GM11168 (cell line): Measurements from ENCODE around the gene AGPS.

ENCODE experiments used
- in situ Hi-C: fragments of 300-500 bp; cut with MboI; formaldehyde crosslinking; loops from one replicate; pipeline ENCODE4 v1.12.0; 2022; ENCODE audit warnings: low sequenced_read_pairs; ENCODE audit not compliant: unreplicated experiment

The AGPS gene

GRCh38 chr2:177543007-177543760 is 150.6 kb downstream of the AGPS start:
- in situ Hi-C loops: no loop called here

- in situ Hi-C loops: no loop called here
Measured at GRCh38 chr2:177545143-177545542, 152.6 kb downstream of the AGPS start.

DNA sequence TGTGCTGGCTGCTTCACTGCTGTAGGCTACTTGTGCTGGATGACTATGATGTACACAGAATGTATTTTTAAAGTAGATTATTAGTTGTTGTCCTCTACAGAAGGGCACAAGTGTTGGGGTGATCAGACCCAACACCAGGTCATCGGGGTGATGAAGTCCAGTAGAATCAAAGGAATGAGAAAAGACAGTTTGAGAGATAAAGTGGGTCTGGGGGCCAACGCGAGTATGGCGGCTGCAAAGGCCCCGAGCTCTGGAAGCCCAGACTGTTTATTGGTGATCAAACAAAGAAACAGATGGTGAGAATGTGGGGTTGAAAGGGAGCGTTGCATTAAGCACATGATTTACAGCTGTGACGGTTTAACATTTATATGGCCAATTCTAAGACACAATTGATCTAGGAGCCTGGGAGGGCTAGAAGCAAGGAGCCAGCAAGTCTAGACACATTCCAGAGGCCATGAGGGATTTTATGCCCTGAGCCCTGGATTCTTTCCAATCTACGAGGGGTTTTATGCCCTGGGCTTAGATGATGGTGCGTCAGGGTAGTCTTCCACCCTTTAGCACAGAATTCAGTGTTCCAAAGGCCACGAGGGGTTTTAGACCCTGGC is 153.5 kb downstream of the AGPS start:
- in situ Hi-C loops: no loop called here

DNA sequence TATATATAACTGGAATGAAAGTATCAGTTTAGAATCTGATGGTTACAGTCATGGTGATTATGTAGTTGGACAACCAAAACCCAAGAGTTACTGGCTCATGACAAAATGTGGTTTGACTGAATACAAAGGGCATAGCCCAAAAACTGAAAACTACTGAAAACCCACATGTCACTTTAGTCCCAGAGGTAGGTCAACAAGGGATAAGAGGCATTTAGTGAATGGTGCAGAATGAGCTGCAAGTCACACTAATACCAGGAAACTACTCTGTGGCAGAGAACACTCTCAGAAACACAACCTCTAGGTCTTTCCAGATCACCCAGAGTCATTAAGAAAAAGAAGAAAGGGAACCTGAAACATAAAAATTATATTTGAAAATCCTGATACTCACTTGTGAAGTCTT is 154.5 kb downstream of the AGPS start:
- in situ Hi-C loops: no loop called here

DNA sequence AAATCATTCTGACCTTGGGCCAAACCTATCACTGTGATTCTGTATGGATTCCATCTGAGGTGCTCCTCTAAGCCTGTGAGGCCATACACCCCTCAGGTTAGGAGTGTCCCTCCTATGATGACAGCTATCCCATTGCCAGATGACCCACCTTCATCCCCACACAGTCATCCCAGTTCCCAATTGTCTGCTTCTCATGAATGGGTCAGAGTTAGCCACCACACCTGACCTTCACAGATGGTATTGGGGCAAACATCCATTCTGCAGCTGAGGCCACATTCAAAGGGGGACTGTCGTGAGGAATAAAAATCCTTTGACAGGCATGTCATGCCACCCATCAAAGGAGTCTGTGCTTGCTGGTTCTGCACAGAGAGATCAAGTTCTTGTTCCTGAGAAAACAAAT is 155.2 kb downstream of the AGPS start:
- in situ Hi-C loops: no loop called here

DNA sequence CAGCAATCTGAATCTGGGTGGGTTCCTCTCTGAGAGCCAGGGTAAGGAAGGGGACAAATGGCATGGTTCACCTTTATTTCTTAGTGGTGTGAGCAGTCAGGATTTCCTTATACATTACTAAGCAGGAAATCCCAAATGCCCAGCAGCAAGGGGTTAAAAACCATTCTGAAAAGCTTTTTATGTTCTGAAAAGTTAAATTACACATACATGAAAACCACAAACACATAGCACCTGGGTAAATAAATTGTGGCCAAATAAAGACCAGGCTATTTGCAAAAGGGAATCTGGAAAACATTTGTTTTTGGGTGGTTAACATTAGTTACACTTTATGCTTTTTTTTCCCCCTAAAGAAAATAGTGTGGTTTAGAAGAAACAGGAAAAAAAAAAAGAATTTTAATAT is 156.1 kb downstream of the AGPS start:
- in situ Hi-C loops: no loop called here

- in situ Hi-C loops: no loop called here
Measured at GRCh38 chr2:177549171-177549570, 156.6 kb downstream of the AGPS start.

- in situ Hi-C loops: loop anchor here (5.0 kb wide), 1 partner anchor 67 kb away; a partner anchor contains a TSS
Measured at GRCh38 chr2:177550264-177551200, 158.0 kb downstream of the AGPS start.

- in situ Hi-C loops: loop anchor here (5.0 kb wide), 1 partner anchor 66 kb away; a partner anchor contains a TSS
Measured at GRCh38 chr2:177551360-177551759, 158.8 kb downstream of the AGPS start.

GRCh38 chr2:177551989-177552421 is 159.4 kb downstream of the AGPS start:
- in situ Hi-C loops: loop anchor here (5.0 kb wide), 1 partner anchor 65 kb away; a partner anchor contains a TSS

- in situ Hi-C loops: loop anchor here (5.0 kb wide), 1 partner anchor 65 kb away; a partner anchor contains a TSS
Measured at GRCh38 chr2:177552422-177553175, 160.0 kb downstream of the AGPS start.

DNA sequence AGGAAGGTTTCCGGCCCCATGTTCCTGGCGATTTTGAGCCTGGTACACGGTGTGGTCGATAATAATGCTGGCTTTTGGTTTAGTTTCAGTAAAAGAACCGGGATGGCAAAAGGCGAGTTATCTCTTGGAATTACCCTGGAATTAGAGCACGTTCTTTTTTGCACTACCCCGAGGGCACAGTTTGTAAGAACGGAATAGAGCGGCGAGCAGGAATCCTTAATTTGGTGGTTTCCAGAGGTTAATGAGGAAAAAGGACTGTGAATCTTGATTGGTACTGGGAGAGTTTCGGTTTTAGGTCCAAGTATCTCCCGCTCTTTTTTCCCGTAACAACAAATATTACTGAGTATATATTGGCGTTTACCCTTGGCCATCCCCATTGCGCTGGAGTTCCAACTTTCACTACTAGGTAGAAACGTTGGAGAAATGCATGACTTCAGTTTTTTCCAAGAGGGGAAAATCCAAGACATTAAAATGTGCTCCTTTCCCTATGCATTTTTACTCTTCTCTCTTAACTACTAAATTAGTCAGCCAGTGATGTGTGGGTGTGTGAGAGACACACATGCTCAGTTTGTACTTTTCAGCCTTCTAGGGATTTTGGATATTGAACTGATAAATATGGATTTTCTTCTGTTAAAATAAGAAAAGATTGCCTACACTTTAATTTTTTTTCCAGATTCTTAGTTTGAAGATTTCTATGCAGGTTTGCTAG is 160.8 kb downstream of the AGPS start:
- in situ Hi-C loops: loop anchor here (5.0 kb wide), 1 partner anchor 64 kb away; a partner anchor contains a TSS

- in situ Hi-C loops: loop anchor here (5.0 kb wide), 1 partner anchor 63 kb away; a partner anchor contains a TSS
Measured at GRCh38 chr2:177554365-177554764, 161.8 kb downstream of the AGPS start.

DNA sequence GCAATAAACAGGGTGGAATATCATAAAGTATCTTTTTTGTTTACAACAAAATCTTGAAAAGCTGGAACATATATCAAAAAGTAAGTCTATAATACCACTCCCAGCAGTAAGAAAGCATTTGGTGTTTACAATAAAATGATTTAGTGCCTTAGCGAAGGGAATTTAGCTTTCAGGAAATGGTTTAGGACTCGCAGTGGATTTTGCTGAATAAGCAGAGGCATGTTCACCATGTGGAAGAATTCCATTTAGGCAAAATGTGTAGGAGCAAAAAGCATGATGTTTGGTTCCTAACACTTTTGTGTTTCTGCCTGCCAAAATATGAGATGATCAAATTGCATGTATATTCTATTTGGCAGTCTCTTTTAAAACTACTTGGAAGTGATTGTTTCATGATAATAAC is 163.6 kb downstream of the AGPS start:
- in situ Hi-C loops: no loop called here

DNA sequence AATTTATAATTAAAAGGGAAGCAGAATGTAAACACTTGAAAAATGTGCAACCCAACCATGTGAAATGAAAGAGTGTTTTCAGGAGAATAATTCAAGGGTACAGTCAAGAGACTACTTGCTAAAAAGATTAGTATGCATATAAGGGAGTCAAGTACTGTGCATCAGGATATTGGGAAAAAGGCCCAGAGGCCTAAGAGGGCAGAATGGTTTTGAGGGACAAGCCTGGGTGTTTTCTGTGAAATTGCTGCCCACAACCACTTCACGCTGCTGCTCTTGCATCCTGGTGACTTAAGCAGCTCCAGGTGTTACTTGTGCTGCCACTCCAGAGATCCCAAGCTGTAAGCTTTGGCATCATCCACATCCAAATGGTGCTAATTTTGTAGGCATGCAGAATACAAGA is 165.2 kb downstream of the AGPS start:
- in situ Hi-C loops: no loop called here

- in situ Hi-C loops: no loop called here
Measured at GRCh38 chr2:177559638-177560037, 167.1 kb downstream of the AGPS start.

DNA sequence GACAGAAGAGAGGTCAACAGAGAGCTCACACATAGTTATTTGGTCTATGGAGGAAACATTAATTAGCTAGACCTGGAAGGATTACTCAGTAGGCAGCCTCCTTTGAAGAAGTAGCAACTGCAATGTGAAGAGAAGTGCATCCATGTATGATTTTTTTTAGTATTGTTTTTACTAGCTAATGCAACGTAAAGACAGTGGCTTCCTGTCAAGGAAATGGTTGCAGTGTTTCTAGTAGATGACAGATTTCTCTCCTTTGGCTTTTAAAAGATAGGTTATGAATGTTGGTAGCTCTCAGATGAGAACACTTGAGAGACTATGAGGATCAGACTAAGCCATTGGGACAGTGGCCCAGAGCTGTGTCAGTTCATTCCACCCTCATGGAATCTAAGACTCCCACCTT is 175.8 kb downstream of the AGPS start:
- in situ Hi-C loops: no loop called here

- in situ Hi-C loops: no loop called here
Measured at GRCh38 chr2:177568893-177569292, 176.3 kb downstream of the AGPS start.

DNA sequence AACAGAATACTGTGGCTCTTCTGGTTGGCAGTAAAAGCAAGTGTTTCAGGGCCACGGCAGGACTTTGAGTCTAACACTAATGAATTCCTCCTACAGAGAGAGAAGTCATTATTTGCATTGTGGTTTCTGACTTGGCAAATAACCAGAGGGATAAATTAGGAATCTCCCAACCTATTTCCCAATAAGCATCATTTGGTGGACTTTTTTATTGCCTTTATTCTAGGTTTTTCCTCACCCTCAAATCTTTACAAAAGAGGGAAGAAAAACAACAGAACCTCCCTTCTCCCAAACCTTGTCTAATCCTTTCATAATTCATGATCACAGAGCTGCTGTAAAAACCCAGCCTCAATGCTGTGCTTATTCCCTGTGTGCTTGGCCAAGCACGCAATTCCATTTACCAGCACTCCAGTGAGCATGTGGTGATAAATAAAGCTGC is 179.7 kb downstream of the AGPS start:
- in situ Hi-C loops: no loop called here
